HepG2 (cell line): Measurements from ENCODE around the gene APOC4. TPM values are rescaled to one million over a fixed set of nuclear protein-coding genes. Genes with fewer than 3 reads are reported as not detected.
A peak's percentile ranks its signal among the peaks of the same experiment; 100 is the strongest.

Experiments
- AKAP8 ChIP-seq: sonication (generic); formaldehyde crosslinking; IDR thresholded peaks from 2 replicates; pipeline ENCODE4 v1.5.1; 2020; ENCODE audit warnings: mild to moderate bottlenecking, missing genetic modification reagents
- ATF7-NPFF ChIP-seq: sonication (generic); formaldehyde crosslinking; IDR thresholded peaks from 2 replicates; pipeline ENCODE4 v1.8.1; 2023; ENCODE audit warnings: mild to moderate bottlenecking, low read depth, missing genetic modification reagents, moderate library complexity
- CREB3 ChIP-seq: sonication (generic); formaldehyde crosslinking; IDR thresholded peaks from 2 replicates; pipeline ENCODE4 v1.5.0; 2020; ENCODE audit warnings: missing genetic modification reagents
- DRAP1 ChIP-seq: IDR thresholded peaks from 2 replicates; pipeline ENCODE4 v1.6.1; 2016; ENCODE audit warnings: missing genetic modification reagents, missing compliant biosample characterization
- FOXM1 ChIP-seq: sonication (generic); formaldehyde crosslinking; IDR thresholded peaks from 2 replicates; pipeline ENCODE4 v1.5.0; 2020; ENCODE audit warnings: missing genetic modification reagents
- NFYB ChIP-seq: sonication (generic); formaldehyde crosslinking; IDR thresholded peaks from 2 replicates; pipeline ENCODE4 v1.4.0; 2020; ENCODE audit warnings: missing genetic modification reagents
- NKX3-1 ChIP-seq: sonication (generic); formaldehyde crosslinking; IDR thresholded peaks from 2 replicates; pipeline ENCODE4 v1.5.0; 2020; ENCODE audit warnings: missing genetic modification reagents
- PATZ1 ChIP-seq: sonication (generic); formaldehyde crosslinking; IDR thresholded peaks from 2 replicates; pipeline ENCODE4 v1.4.0; 2020; ENCODE audit warnings: missing genetic modification reagents
- SMAD9 ChIP-seq: sonication (generic); formaldehyde crosslinking; IDR thresholded peaks from 2 replicates; pipeline ENCODE4 v1.5.1; 2020; ENCODE audit warnings: mild to moderate bottlenecking, missing genetic modification reagents
- SNAI1 ChIP-seq: sonication (generic); formaldehyde crosslinking; IDR thresholded peaks from 2 replicates; pipeline ENCODE4 v1.5.0; 2020; ENCODE audit warnings: mild to moderate bottlenecking, missing genetic modification reagents, borderline replicate concordance
- SRSF4 ChIP-seq: fragments of 200-400 bp; formaldehyde crosslinking; IDR thresholded peaks from one replicate; pipeline ENCODE4 v1.6.1; 2018; ENCODE audit warnings: mild to moderate bottlenecking, low read depth, low read length, moderate library complexity; ENCODE audit not compliant: poor library complexity, severe bottlenecking
- TCF7L2 ChIP-seq: IDR thresholded peaks from 2 replicates; pipeline ENCODE4 v1.6.1; 2011; ENCODE audit warnings: mild to moderate bottlenecking, low read depth, low read length, moderate library complexity
- U2AF2 ChIP-seq: fragments of 200-400 bp; formaldehyde crosslinking; IDR thresholded peaks from 2 replicates; pipeline ENCODE4 v1.6.1; 2017; ENCODE audit warnings: low read depth, mild to moderate bottlenecking, low read length
- ZBTB1 ChIP-seq: sonication (generic); formaldehyde crosslinking; IDR thresholded peaks from 2 replicates; pipeline ENCODE4 v1.4.0; 2020; ENCODE audit warnings: missing genetic modification reagents, borderline replicate concordance
- ZBTB14 ChIP-seq: sonication (generic); formaldehyde crosslinking; IDR thresholded peaks from 2 replicates; pipeline ENCODE4 v1.4.0; 2020; ENCODE audit warnings: missing genetic modification reagents
- ZBTB2 ChIP-seq: sonication (generic); formaldehyde crosslinking; IDR thresholded peaks from 2 replicates; pipeline ENCODE4 v1.8.0; 2022; ENCODE audit warnings: low read depth, missing genetic modification reagents
- ZNF143 ChIP-seq: sonication (generic); formaldehyde crosslinking; IDR thresholded peaks from 2 replicates; pipeline ENCODE4 v1.4.0; 2020; ENCODE audit warnings: missing genetic modification reagents
- ZNF18 ChIP-seq: sonication (generic); formaldehyde crosslinking; IDR thresholded peaks from 2 replicates; pipeline ENCODE4 v1.8.0; 2022; ENCODE audit warnings: mild to moderate bottlenecking, missing genetic modification reagents; ENCODE audit not compliant: insufficient replicate concordance
- ZNF20 ChIP-seq: sonication (generic); formaldehyde crosslinking; IDR thresholded peaks from 2 replicates; pipeline ENCODE4 v1.4.0; 2020; ENCODE audit warnings: mild to moderate bottlenecking, moderate library complexity, missing genetic modification reagents
- ZNF326 ChIP-seq: sonication (generic); formaldehyde crosslinking; IDR thresholded peaks from 2 replicates; pipeline ENCODE4 v1.4.0; 2020; ENCODE audit warnings: missing genetic modification reagents, borderline replicate concordance
- ZNF343 ChIP-seq: sonication (generic); formaldehyde crosslinking; IDR thresholded peaks from 2 replicates; pipeline ENCODE4 v1.4.0; 2020; ENCODE audit warnings: mild to moderate bottlenecking, missing genetic modification reagents
- ZNF382 ChIP-seq: sonication (generic); formaldehyde crosslinking; IDR thresholded peaks from 2 replicates; pipeline ENCODE4 v1.5.0; 2020; ENCODE audit warnings: missing genetic modification reagents, mild to moderate bottlenecking, borderline replicate concordance
- ZNF660 ChIP-seq: sonication (generic); formaldehyde crosslinking; IDR thresholded peaks from 2 replicates; pipeline ENCODE4 v1.5.1; 2020; ENCODE audit warnings: mild to moderate bottlenecking, low read depth, missing genetic modification reagents, borderline replicate concordance
- ZSCAN9 ChIP-seq: IDR thresholded peaks from 2 replicates; pipeline ENCODE4 v1.6.1; 2016; ENCODE audit warnings: borderline replicate concordance
- polyA plus RNA-seq, 8 experiments: library from polyadenylated mRNA; depleted of rRNA in 3 of 8; stranded (reverse) in 7 of 8; unstranded in 1 of 8; fragments of >200 nt; fragmentation: Illumina TruSeq in 4 of 8; extraction: Trizol in 4 of 8; gene quantifications; 2 replicates each; pipeline versions ENCODE4 v1.2.1 to v1.2.3, GENCODE V29; 2011 to 2016; ENCODE audit warnings: low read depth in 4 of 8, missing spikeins in 1 of 8, mixed read lengths in 1 of 8; ENCODE audit not compliant: insufficient read depth in 1 of 8
- total RNA-seq, 5 experiments: library from RNA; depleted of rRNA; stranded (reverse); fragments of >200 nt; fragmentation: Illumina TruSeq; extraction: Trizol; gene quantifications; 2 replicates each; pipeline ENCODE4 v1.2.3, GENCODE V29; 2016; ENCODE audit warnings: low read depth in 1 of 5

Gene APOC4
- total and polyA plus RNA-seq, 2 of the 13 experiments (the other 11 are each of a cell fraction or from before 2014, with no cell fraction given) = 0.46 TPM; not detected in 1

GRCh38 chr19:44912854-44913253, 29.2 kb upstream of the APOC4 start (continued):
- no peak for TF ChIP-seq ZNF382 (CRISPR knock-in tag)
- TF ChIP-seq FOXM1 (CRISPR knock-in tag) = no peak
- TF ChIP-seq ZNF326 (CRISPR knock-in tag) = no peak
- TF ChIP-seq ZNF143 (CRISPR knock-in tag) = no peak
- no peak for TF ChIP-seq NKX3-1 (CRISPR knock-in tag)
- TF ChIP-seq SMAD9 (CRISPR knock-in tag) = no peak
- no peak for TF ChIP-seq AKAP8
- no peak for TF ChIP-seq ZNF660 (CRISPR knock-in tag)
- no peak for TF ChIP-seq SRSF4
- no peak for TF ChIP-seq CREB3 (CRISPR knock-in tag)
- TF ChIP-seq ZNF18 (CRISPR knock-in tag) = no peak
- 0 out of 2 replicates have a peak, but pooled peaks have one; percentile 29 for TF ChIP-seq ZBTB2 (CRISPR knock-in tag)
- TF ChIP-seq PATZ1 = peak; percentile 98
- no peak for TF ChIP-seq DRAP1 (CRISPR knock-in tag)
- TF ChIP-seq ZNF20 = no peak
- peak; percentile 76; the same call in 1 of the 2 replicates for TF ChIP-seq ZSCAN9
- TF ChIP-seq TCF7L2 = no peak
- no peak for TF ChIP-seq ZBTB14 (CRISPR knock-in tag)
- TF ChIP-seq ATF7-NPFF (CRISPR knock-in tag) = no peak
- no peak for TF ChIP-seq U2AF2
- TF ChIP-seq NFYB (CRISPR knock-in tag) = no peak
- TF ChIP-seq SNAI1 = peak; percentile 36; the same call in 1 of the 2 replicates
- no peak for TF ChIP-seq ZBTB1 (CRISPR knock-in tag)
- TF ChIP-seq ZNF343 (CRISPR knock-in tag) = no peak
